HG03196 (cell line): ENCODE data around the gene U2AF1L4.
A peak's percentile ranks its signal among the peaks of the same experiment; 100 is the strongest.
"Not testable (repeated sequence)": the region's sequence is repeated elsewhere in the genome, so short reads cannot be mapped to it uniquely, and the experiment has no call there.

ENCODE experiments used
- ATAC-seq: cut with Tn5 transposase; IDR thresholded peaks from one replicate; pipeline ENCODE4 v1.9.1; 2021; ENCODE audit not compliant: unreplicated experiment

The U2AF1L4 gene

DNA sequence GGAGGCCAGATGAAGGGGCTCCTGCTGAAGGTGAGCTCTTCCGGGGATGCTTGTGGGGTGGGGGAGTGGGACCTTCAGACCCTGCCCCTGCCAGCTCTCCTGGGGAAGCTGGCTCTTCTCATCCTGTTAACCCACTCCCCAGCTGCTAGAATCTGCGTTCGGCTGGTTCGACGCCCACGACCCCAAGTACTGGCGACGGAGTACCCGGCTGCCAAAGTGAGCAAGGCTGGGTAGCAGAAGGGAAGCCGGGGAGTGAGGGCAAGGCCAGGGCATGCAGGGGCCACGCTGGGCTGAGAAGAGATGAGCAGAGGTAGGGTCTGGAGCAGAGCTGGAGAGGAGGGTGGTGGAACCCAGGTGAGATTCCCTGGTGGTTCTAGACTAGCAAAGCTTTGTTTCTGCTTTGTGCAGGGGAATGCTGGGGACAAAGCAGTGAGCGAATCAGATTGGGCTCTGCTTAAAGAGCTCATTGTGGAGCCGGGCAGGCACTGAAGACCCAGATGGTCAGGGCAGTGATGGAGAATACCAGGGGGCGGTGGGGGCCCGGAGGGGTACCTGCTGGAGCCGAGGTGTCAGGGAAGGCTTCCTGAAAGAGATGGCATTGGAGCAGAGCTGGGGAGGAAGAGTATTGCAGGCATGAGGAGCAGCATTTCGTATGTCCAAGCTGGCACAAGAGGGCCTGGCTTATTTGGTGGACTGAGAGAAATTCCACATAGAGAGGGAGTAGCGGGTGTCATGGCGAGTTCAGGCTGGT, 17.1 kb downstream of the U2AF1L4 start:
- no peak for ATAC-seq

DNA sequence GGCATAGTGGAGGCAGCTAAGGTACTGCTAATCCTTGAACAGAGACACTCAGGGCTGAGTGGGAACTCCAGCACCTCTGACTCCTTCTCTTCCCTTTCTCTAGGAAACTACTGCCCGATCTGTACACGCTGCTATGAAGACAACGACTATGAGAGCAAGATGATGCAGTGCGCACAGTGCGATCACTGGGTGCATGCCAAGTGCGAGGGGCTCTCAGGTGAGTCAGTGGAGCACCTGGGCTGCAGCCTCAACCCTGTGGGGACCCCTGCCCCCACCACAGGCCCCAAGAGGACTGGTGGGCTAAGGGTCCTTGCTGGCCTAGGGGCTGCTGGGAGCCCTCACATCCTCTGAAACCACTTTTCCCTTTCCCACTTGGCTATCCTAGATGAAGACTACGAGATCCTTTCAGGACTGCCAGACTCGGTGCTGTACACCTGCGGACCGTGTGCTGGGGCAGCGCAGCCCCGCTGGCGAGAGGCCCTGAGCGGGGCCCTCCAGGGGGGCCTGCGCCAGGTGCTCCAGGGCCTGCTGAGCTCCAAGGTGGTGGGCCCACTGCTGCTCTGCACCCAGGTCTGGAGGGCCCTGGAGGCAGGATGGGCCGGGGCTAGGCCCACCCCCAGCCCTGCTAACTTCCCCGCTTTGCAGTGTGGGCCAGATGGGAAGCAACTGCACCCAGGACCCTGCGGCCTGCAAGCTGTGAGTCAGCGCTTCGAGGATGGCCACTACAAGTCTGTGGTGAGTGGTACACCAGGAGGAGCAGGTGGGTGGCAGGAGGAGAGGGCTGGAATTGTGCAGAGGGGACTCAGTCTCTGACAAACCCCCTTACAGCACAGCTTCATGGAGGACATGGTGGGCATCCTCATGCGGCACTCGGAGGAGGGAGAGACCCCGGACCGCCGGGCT, 17.9 kb downstream of the U2AF1L4 start:
- ATAC-seq: no peak

DNA sequence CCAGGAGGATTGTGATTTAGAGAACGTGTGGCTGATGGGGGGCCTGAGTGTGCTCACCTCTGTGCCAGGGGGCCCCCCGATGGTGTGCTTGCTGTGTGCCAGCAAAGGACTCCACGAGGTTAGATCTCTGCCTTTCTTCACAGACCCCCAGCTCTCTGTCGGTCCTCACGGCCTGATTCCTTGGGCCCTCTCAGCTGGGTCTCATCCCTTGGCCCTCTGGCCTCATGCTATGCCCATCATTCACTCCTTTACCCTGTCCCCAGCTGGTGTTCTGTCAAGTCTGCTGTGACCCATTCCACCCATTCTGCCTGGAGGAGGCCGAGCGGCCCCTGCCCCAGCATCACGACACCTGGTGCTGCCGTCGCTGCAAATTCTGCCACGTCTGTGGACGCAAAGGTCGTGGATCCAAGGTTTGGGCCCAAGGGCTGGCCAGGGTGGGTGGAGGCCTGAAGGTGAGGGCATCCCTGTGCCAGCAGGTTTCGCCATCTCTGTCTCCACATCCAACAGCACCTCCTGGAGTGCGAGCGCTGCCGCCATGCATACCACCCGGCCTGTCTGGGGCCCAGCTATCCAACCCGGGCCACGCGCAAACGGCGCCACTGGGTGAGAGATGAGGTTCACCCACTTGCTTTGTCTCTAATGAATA, 19.9 kb downstream of the U2AF1L4 start:
- ATAC-seq: no peak

DNA sequence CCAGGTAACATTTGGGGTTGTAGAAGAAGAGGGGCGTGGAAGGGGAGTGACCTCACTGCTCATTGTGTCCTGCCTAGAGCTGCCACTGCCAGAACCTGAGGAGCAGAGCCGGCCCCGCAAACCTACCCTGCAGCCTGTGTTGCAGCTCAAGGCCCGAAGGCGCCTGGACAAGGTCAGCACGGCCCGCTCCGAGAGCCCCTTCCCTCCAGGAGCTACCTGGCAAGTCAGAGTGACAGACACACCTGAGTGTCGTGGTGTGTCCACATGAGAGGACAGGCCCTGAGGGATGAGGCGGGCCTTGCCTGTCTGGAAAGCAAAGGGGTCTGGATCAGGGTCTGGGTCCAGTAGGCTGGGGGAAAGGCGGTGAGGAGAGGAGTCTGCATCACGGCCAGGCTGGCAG, 20.7 kb downstream of the U2AF1L4 start:
- no peak for ATAC-seq

DNA sequence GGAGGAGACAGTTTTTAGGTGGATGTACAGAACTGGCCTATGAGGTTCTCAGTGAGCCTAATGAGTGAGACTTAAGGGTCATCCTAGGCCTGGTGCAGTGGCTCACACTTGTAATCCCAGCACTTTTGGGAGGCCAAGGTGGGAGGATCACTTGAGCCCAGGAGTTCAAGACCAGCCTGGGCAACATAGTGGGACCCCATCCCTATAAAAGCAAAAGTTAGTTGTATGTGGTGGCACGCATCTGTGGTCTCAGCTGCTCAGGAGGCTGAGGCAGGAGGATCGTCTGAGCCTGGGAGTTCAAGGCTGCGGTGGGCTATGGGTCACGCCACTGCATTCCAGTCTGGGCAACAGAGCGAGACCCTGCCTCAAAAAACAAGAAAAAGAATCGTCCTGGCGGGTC, 21.1 kb downstream of the U2AF1L4 start:
- ATAC-seq: not testable (repeated sequence)

DNA sequence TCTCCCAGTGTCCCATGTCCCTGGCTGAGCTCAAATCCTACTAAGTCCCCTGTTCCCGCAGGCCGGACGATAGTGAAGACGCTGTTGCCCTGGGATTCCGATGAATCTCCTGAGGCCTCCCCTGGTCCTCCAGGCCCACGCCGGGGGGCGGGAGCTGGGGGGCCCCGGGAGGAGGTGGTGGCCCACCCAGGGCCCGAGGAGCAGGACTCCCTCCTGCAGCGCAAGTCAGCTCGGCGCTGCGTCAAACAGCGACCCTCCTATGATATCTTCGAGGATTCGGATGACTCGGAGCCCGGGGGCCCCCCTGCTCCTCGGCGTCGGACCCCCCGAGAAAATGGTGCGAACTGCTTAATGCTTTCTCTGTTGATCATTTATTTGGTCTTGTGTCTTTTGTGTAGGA, 21.5 kb downstream of the U2AF1L4 start:
- ATAC-seq: no peak

DNA sequence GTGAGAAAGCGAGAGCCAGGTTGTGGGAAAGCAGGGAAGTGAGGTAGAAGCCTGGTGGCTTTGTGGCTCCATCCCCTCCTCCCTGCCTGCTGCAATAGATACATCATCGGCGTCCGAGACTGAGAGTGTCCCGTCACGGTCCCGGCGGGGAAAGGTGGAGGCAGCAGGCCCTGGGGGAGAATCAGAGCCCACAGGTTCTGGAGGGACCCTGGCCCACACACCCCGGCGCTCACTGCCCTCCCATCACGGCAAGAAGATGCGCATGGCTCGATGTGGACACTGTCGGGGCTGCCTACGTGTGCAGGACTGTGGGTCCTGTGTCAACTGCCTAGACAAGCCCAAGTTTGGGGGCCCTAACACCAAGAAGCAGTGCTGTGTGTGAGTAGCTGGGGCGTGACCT, 22.3 kb downstream of the U2AF1L4 start:
- no peak for ATAC-seq

DNA sequence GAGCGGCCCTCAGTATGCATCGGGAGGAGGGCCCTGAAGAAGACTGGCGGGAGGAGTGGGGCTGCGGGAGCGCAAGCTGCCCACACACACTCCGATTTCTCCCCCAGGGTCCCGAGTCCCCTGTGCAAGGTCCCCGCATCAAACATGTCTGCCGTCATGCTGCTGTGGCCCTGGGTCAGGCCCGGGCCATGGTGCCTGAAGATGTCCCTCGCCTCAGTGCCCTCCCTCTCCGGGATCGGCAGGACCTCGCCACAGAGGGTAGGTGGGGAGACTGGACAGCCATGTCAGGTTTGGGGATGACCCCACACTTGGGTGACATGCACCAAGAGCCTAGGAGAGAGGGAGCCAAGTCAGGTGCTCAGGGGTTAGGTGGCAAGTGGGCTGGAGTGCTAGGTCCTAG, 22.8 kb downstream of the U2AF1L4 start:
- ATAC-seq: no peak

DNA sequence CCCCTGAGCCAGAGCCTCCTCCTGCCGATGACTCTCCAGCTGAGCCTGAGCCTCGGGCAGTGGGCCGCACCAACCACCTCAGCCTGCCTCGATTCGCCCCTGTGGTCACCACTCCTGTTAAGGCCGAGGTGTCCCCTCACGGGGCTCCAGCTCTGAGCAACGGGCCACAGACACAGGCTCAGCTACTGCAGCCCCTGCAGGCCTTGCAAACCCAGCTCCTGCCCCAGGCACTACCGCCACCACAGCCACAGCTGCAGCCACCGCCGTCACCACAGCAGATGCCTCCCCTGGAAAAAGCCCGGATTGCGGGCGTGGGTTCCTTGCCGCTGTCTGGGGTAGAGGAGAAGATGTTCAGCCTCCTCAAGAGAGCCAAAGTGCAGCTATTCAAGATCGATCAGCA, 23.8 kb downstream of the U2AF1L4 start:
- ATAC-seq: no peak

DNA sequence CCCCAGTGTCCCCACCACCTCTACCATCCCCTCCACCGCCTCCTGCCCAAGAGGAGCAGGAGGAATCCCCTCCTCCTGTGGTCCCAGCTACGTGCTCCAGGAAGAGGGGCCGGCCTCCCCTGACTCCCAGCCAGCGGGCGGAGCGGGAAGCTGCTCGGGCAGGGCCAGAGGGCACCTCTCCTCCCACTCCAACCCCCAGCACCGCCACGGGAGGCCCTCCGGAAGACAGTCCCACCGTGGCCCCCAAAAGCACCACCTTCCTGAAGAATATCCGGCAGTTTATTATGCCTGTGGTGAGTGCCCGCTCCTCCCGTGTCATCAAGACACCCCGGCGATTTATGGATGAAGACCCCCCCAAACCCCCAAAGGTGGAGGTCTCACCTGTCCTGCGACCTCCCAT, 24.6 kb downstream of the U2AF1L4 start:
- no peak for ATAC-seq

DNA sequence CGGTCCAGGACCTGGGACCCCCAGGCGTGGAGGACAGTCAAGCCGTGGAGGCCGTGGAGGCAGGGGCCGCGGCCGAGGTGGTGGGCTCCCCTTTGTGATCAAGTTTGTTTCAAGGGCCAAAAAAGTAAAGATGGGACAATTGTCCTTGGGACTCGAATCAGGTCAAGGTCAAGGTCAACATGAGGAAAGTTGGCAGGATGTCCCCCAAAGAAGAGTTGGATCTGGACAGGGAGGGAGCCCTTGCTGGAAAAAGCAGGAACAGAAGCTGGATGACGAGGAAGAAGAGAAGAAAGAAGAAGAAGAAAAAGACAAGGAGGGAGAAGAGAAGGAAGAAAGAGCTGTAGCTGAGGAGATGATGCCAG, 25.1 kb downstream of the U2AF1L4 start:
- ATAC-seq: no peak

DNA sequence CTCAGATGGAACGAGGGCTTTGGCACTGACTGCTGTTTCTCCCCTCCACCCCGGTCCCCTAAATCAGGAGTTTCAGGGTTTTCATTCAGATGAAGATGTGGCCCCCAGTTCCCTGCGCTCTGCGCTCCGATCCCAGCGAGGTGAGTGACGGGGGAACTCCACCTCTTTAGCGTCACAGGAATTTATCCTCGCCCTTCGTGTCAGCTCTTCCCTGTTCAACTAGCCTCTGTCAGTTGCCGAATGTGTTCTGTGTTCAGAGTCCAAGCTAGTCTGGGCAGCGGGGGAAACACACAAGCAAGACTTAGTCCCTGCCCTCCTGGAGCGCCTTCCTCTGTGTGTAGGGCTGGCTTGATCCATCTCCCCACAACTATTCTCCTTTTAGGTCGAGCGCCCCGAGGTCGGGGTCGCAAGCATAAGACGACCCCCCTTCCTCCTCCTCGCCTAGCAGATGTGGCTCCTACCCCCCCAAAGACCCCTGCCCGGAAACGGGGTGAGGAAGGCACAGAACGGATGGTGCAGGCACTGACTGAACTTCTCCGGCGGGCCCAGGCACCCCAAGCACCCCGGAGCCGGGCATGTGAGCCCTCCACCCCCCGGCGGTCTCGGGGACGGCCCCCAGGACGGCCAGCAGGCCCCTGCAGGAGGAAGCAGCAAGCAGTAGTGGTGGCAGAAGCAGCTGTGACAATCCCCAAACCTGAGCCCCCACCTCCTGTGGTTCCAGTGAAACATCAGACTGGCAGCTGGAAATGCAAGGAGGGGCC, 25.6 kb downstream of the U2AF1L4 start:
- no peak for ATAC-seq

DNA sequence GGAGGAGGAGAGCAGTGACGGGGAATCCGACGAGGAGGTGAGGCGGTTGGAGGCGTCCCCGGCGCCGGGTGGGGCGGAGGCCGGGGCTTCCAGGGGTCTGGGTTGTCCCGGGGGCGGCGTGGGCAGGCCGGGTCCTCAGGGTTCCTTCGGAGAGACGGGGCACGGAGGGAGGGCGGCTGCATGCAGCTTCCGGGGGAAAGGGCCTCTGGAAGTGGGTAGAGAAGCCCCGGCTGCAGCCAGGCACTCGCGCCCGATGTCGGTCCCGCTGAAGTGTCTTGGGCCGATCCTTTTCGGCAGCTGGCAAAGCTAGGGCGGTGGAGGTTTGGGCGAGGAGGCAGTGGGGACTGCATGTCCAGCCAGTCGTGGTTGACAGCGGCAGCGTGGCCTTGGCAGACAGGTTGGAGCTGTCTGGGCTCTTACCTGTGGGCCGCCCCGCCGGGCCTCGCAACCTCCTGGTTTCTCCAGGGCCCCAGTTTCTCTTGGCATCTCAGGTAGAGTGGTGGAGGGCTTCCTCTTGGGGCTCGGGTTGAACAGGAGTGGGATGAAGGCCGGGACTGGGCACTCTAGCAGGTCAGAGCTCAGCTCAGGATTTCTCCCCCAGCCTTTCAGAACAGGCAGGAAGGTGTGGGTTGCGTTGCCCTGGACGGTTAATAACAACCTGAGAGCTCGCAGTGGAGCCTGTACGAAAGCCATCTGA, 26.7 kb downstream of the U2AF1L4 start:
- ATAC-seq: no peak

DNA sequence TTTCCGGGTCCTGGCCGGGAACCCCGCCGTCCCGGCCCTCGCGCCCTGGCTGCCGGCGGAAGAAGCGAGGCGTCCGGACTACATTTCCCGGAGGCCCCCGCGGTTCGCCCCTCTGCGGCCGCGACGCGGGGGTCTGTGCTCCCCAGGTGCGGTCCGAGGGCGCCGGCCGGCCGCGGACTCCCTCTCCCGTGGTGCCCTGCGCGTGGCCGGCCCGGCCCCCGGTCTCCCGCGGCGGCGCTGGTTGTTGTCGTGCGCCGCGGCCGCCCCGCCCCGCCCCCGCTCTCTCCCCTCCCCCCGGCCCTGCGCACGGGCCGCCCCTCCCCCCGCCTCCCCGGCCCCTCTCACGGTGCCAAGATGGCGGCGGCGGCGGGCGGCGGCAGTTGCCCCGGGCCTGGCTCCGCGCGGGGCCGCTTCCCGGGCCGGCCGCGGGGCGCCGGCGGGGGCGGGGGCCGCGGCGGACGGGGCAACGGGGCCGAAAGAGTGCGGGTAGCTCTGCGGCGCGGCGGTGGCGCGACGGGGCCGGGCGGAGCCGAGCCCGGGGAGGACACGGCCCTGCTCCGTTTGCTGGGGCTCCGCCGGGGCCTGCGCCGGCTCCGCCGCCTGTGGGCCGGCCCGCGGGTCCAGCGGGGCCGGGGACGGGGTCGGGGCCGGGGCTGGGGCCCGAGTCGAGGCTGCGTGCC, 27.4 kb downstream of the U2AF1L4 start, which contains the start of gene KMT2B:
Gene KMT2B (plus strand): TSS at position 339 of the 680 bp plus-strand sequence. CDS start 16 bp downstream, at position 355.
- no peak for ATAC-seq

DNA sequence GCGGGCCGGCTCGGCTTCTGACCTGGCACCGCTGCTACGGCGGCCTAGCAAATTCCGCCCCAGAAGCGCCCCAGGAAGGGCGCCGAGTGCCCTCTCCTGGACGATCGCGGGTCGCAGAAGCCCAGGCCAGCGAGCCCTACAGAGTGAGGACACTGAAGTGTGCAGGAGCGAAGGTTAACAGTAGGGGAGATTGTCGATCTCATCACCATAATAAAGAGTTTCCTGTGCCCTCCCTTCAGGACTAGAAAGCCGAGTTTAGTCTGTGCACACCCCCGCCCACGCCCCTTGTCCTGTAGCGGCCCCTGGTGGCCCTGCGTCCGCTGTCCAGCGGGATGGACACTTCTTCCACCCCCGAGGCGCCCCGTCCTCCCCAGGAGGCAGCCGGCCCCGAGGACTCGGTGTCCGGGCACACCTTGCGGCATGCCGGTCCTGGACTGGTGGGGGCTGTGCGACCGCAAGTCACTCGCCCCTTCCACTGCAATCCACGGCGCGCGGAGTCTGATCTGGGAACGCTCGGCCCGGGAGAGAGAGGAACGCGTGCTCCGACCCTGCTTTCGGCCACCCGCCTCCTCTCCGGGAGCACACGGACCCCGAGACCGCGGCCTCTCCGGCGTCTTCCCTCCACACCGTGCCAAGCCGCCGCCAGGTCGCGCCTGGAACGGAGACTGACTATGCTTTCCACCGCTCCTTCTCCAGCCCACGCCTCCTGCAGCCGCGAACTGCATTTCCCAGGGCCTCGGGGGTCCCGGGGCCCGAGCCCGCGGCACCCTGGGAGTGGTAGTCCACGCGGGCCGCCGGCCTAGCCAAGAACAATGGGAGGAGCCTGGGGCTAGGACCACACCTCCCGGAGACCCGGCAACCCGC, 28.2 kb downstream of the U2AF1L4 start:
- peak; percentile 50 for ATAC-seq

DNA sequence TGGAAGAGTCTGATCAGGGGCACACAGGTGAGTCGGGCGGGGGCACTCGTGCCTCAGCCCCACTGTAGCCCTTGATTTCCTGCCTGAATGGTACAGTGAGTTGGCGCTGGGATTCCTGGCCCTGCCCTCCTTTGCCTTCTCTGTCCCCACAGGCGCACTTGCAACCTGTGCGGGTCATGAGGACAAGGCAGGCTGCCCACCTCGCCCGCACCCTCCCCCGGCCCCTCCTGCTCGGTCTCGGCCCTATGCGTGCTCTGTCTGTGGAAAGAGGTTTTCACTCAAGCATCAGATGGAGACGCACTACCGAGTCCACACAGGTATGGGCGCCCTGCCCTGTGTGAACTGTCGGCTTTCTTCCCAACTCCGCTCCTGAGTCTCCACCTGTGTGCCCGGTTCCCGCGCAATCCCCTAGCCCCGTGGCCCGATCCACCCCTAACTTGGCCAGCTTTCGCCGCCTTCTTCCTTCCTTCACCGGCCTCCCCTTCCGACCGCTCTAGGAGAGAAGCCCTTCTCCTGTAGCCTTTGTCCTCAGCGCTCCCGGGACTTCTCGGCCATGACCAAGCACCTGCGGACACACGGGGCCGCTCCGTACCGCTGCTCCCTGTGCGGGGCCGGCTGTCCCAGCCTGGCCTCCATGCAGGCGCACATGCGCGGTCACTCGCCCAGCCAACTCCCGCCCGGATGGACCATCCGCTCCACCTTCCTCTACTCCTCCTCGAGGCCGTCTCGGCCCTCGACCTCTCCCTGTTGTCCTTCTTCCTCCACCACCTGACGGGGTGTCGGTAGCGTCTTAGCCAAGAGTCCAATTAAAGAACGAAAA, 29.0 kb downstream of the U2AF1L4 start:
- ATAC-seq: no peak

DNA sequence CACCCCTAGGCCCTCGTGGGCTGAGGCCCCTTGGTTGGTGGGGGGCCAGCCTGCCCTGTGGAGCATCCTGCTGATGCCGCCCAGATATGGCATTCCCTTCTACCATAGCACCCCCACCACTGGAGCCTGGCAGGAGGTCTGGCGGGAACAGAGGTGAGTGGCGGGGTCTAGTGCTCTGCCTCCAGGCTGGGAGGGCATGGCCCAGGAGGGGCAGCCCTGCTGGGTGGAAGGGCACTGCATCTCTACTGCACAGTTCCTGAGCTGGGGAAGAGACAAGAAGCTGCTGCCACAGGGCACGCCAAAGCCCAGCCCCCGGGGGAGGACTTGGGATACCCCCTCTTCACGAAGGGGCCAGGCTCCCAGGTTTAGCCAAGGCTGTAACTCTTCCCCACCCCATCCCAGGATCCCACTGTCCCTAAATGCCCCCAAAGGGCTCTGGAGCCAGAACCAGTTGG, 29.8 kb downstream of the U2AF1L4 start:
- ATAC-seq: no peak
